GM18498 (cell line): Measurements from ENCODE around the gene LRP1-AS.

Experiments
- ATAC-seq: cut with Tn5 transposase; IDR thresholded peaks from one replicate; pipeline ENCODE4 v1.9.1; 2021; ENCODE audit warnings: mild to moderate bottlenecking, moderate library complexity; ENCODE audit not compliant: unreplicated experiment

LRP1-AS gene

DNA sequence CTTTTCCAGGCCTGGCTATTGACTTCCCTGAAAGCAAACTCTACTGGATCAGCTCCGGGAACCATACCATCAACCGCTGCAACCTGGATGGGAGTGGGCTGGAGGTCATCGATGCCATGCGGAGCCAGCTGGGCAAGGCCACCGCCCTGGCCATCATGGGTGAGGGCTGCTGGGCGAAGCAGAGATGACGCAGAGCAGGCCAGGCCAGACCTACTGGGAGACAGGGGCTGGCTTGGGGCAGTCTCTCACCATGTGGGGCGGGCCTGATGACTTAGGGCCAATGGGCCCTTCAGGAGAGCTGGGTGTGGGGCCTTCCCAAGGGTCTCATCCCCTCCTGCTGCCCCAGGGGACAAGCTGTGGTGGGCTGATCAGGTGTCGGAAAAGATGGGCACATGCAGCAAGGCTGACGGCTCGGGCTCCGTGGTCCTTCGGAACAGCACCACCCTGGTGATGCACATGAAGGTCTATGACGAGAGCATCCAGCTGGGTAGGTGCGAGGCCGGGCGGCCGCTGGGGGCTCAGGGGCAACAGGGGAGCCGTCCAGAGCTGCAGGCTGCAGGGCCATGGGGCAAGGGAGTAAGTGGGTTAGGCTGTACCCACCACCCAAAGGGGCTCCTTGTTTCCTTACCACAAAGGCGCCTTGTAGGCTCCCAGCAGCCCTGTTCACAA lies 33.0 kb upstream of the LRP1-AS start:
- ATAC-seq = no peak

DNA sequence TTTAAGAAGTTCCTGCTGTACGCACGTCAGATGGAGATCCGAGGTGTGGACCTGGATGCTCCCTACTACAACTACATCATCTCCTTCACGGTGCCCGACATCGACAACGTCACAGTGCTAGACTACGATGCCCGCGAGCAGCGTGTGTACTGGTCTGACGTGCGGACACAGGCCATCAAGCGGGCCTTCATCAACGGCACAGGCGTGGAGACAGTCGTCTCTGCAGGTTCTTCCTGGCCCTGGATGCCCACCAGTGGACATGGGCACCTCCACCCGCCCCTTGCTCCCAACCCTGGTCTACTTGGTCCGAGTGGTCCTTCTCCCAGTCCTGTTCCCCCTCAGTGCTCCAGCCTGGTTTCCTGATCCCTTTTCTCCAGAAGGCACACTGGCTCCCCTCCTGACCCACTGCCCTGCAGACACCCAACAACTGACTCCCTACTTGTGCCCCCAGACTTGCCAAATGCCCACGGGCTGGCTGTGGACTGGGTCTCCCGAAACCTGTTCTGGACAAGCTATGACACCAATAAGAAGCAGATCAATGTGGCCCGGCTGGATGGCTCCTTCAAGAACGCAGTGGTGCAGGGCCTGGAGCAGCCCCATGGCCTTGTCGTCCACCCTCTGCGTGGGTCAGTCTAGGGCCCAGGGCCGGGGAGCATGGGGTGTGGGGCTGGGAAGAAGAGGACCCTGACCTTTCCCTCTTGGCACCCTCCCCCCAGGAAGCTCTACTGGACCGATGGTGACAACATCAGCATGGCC lies 32.1 kb upstream of the LRP1-AS start:
- no peak for ATAC-seq

DNA sequence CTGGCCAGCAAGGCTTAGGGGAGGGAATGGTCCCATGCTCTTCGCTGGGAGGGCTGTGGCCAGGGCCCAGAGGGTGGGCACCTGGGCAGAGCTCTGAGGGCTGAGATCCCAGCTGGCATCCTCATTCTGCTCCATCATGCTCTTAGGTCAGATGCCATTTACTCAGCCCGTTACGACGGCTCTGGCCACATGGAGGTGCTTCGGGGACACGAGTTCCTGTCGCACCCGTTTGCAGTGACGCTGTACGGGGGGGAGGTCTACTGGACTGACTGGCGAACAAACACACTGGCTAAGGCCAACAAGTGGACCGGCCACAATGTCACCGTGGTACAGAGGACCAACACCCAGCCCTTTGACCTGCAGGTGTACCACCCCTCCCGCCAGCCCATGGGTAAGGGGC lies 30.8 kb upstream of the LRP1-AS start:
- ATAC-seq = no peak

DNA sequence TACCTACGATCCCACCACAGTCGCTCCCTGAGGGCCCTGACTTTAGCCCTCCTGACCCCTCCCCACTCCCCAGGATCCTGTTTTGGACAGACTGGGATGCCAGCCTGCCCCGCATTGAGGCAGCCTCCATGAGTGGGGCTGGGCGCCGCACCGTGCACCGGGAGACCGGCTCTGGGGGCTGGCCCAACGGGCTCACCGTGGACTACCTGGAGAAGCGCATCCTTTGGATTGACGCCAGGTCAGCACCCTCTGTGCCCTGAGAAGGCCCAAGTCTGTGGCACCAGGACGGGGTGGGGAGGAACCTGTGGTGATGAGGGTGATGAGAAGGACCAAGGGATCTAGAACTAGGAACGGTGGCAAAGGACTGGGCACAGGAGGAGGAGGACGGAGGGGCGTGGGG lies 29.9 kb upstream of the LRP1-AS start:
- no peak for ATAC-seq

DNA sequence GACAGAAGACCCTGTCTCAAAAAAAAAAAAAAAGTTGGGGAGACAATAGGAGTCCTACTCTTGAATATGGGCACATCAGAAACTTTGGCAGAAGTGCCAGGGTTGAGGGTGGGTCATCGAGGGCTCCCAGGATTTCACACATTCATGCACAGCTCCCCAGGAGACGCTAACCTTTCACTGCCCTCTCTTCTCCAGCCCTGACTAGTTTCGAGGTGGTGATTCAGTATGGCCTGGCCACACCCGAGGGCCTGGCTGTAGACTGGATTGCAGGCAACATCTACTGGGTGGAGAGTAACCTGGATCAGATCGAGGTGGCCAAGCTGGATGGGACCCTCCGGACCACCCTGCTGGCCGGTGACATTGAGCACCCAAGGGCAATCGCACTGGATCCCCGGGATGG lies 29.4 kb upstream of the LRP1-AS start:
- ATAC-seq = no peak

DNA sequence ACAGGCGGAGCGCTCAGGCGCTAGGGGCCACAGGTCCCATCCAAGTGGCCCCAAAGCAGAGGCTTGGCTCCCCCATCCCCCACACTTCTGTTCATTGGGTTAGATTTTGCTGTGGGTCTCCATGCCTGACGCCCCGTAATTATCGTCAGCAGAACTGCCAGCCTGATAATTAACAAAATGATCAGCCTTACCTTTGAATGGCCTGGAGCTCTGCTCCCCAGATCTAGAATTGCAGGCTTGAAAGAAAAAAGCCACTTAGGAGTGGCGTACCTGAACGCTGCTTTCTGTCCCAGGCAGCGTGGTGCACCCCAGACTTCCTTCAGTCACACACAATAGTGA lies 28.7 kb upstream of the LRP1-AS start:
- ATAC-seq = no peak

DNA sequence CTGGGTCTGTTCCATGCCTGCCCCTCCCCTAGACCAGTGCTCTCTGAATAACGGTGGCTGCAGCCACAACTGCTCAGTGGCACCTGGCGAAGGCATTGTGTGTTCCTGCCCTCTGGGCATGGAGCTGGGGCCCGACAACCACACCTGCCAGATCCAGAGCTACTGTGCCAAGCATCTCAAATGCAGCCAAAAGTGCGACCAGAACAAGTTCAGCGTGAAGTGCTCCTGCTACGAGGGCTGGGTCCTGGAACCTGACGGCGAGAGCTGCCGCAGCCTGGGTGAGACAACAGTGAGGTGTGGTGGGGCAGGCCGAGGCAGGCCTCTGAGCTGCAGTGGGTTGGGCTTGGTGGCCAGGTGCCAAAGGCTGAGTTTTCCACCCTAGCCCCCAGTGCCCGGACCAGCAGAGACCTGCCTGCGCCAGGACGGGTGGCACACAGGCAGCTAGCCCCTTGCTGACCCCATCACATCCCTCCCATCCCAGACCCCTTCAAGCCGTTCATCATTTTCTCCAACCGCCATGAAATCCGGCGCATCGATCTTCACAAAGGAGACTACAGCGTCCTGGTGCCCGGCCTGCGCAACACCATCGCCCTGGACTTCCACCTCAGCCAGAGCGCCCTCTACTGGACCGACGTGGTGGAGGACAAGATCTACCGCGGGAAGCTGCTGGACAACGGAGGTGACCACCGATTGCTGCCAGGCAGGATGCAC lies 28.2 kb upstream of the LRP1-AS start:
- ATAC-seq = no peak

DNA sequence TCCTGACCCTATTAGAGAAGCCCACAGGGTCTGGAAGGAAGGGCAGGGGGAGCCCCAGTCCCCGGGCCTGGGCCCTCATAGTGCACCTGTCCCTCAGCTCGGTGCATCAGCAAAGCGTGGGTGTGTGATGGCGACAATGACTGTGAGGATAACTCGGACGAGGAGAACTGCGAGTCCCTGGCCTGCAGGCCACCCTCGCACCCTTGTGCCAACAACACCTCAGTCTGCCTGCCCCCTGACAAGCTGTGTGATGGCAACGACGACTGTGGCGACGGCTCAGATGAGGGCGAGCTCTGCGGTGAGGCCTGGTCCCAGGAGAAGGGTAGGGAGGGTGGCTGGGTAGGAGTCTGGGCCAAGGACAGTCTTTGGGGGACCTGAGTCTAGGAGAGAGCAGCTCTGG lies 26.3 kb upstream of the LRP1-AS start:
- ATAC-seq = no peak

DNA sequence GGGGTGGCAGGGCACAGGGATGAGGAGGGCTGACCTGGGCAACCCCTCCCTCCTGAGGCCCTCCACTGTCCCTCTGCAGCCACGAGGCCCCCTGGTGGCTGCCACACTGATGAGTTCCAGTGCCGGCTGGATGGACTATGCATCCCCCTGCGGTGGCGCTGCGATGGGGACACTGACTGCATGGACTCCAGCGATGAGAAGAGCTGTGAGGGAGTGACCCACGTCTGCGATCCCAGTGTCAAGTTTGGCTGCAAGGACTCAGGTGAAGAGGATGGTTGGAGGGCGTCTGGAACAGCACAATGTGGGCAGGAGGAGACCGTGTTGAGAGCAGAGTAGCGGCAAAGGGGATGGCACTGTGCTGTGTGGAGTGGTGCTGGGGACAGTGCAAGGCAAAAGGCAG lies 25.7 kb upstream of the LRP1-AS start:
- ATAC-seq = no peak

DNA sequence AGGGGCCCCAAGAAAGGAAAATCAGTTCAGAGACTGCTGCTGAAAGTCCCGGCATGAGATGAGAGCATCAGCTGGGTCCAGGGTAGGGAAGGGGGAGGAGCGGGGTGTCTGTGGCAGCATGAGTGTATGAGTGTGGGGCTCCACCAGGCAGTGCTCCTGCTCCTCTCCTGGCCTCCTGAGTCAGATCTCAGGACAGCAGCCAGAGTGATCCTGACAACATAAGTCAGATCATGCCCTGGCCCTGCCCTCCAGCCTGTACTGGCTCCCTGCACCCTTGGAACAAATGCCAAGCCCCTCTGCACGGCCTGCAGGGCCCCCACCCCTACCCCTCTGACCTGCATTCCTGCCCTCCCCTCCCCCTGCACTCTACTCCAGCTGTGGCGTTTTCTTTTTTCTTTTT lies 24.2 kb upstream of the LRP1-AS start:
- ATAC-seq = no peak

DNA sequence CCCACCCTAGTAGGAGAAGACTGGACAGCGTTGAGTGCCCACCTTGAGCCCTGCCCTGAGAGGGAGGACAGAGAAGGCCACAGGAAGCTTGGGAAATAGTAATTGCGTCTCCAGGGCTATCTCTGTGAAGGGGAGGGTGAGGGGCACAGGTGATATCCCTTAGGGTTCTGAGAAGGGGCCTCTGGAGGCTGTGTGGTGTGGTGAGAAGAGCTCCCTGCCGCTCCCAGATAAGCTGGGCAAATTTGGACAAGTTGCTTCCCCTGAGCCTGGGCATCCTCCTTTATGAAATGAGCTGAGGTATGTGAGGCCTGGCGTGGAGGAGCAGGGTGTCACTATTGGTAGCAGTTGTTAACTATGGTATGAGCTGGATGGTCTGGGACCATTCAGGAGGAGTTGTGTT lies 23.5 kb upstream of the LRP1-AS start:
- no peak for ATAC-seq

DNA sequence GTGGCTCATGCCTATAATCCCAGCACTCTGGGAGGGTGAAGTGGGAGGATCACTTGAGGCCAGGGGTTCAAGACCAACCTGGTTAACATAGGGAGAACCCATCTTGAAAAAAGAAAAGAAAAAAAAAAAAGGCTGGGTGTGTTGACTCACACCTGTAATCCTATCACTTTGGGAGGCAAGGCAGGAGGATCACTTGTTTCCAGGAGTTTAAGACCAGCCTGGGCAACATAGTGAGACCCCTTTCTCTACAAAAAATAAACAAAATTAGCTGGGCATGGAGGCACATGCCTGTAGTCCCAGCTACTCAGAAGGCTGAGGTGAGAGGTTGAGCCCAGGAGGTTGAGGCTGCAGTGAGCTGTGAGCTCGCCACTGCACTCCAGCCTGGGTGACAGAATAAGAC lies 23.0 kb upstream of the LRP1-AS start:
- ATAC-seq = no peak

DNA sequence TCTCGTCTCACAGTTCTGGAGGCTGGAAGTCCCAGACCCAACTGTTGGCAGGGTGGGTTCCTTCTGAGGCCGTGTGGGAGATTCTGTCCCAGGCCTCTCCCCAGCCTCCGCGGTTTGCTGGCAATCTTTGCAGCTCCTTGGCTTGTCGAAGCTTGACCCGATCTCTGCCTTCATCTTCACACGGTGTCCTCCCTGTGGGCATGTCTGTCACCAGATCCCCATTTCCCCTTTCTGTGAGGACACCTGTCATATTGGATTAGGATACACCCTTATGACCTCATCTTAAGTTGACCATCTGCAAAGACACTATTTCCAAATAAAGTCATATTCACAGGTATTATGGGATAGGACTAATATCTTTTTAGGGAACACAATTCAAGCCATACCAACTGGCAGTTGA lies 22.6 kb upstream of the LRP1-AS start:
- ATAC-seq = no peak

DNA sequence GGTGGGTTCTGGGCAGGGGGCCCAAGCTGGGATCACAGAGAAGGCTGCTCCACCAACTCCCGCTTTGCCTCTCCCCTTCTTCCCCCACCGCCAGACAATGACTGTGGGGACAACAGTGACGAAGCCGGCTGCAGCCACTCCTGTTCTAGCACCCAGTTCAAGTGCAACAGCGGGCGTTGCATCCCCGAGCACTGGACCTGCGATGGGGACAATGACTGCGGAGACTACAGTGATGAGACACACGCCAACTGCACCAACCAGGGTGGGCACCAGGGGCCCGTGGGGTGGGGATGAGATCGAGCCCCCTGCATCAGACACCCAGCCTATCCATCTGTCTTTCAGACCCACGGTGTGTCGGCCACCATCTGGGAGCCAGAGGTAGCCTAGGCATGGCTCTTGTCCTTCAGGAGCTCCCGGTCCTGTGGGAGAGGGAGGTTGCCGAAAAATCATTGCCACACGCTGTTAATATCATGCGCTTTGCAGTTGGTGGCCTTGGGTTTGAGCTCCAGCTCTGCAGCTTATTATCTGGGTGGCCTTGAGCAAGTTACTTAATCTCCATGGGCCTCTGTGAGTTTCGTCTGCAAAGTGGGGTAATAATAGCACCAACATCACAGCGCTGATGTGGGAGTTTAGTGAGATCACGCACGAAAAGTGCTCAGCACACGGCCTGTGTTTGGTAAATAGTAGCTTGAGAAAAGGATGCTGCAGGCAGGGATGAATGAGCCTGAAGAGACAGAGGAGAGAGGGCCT lies 21.8 kb upstream of the LRP1-AS start:
- ATAC-seq = no peak

DNA sequence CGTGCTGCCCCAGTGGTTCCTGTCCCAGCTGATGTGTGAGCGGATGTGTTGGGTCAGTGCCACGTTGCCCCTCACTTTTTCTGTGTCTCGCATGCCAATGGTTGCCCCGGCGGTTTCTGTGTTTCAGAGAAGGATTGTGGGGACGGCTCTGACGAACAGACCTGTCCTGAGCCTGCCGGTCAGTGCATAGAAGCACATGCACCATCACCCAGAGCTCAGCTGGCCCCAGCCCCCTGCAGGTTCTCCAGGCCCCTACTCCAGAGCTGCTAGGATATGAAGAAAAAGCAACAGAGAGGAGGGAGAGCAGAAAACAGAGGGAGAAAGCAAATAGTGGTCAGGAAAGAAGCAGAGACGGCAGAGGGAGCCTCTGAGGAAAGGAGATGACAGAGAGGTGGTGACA lies 20.6 kb upstream of the LRP1-AS start:
- ATAC-seq = no peak

DNA sequence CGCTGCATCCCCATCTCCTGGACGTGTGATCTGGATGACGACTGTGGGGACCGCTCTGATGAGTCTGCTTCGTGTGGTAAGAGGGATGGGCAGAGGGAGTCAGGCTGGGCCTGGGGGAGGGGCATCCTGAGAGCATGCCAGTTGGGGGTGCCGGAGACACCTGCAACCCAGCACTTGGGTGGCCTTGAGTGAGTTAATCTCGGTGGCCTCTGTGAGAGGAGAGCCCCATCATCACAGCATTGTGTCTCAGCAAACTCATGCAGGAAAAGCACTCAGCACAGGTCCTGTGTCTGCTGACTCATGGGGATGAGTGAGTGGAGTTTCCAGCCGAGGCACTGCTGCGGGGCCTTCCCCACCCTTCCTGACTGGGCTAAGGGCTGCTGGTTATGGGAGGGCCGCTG lies 19.6 kb upstream of the LRP1-AS start:
- no peak for ATAC-seq

DNA sequence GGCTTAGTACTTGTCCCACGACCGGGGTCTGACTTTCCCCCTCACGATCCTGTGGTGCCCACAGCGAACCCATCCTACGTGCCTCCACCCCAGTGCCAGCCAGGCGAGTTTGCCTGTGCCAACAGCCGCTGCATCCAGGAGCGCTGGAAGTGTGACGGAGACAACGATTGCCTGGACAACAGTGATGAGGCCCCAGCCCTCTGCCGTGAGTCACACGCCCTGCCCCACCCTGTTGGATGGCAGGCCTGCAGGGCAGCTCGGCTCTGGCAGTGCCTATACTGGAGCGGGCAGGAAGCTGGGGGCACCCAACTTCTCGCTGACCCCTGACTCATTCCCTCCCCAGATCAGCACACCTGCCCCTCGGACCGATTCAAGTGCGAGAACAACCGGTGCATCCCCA lies 18.3 kb upstream of the LRP1-AS start:
- no peak for ATAC-seq

DNA sequence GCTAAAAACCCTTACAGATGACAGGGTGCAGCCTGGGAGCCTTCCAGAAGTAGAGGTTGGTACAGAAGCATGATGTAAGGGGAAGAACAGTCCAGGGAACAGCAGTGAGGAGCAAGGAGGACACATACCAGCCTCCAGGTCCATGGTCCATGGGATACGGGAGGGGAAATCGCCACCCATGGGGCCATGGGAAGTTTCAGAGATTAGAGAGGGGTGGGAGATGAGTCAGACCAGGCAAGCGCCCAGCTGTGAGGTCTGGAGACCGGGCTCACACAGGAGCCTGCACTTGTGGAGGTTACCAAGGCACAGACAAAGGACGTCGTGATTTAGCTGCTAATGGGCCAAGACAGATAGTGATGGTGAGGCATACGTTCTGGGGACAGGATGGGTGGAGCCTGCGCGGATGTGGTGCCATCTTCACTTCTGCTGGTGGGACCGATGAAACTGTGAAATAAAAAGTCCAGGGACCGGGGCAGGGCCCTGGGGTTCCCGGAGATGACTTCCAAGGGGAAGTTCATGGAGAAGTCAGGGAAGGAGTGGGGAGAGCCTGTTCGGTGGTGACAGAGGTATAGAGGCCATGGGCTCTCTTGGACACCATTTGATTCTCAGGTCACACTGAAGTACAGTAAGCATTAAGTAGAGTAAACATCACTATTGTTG lies 17.7 kb upstream of the LRP1-AS start:
- no peak for ATAC-seq

DNA sequence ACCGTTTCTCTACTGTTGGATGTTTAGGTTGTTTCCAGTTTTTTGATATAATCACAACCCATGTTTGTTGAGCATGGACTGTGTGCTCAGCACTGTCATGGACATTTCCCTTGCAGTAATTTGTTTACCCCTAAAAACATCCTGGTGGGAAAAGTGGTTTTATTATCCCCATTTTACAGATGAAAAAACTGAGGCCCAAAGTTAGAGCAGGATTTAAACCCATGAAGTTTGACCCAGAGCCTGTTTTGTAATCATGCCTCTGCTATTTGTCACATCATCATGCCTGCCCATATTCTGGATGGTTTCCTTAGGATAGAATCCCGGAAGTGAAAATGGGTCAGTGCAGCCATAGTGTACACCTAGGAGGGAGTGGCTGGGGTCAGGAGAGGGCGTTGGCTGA lies 17.0 kb upstream of the LRP1-AS start:
- no peak for ATAC-seq

DNA sequence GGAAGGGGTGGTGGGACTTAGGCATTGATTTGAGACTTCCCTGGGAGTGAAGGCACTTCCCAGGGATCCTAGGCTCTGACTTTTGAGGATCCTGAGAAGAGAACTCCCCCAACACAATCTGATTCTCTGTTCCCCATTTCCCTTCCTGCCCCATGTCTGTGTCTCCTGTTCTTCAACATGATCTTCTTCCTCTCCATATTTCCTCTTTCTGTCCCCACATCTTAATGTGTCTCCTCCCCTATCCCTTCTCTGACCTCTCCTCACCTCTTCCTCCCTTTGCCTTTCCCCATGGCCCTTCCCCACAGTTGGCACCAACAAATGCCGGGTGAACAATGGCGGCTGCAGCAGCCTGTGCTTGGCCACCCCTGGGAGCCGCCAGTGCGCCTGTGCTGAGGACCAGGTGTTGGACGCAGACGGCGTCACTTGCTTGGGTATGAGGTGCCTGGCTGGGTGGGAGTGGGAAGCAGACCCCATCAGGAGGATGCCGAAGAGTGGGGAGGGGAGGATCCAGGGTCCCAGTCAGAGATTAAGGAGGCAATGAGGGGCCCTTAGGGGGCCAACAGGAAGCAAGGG lies 15.2 kb upstream of the LRP1-AS start:
- ATAC-seq = no peak

DNA sequence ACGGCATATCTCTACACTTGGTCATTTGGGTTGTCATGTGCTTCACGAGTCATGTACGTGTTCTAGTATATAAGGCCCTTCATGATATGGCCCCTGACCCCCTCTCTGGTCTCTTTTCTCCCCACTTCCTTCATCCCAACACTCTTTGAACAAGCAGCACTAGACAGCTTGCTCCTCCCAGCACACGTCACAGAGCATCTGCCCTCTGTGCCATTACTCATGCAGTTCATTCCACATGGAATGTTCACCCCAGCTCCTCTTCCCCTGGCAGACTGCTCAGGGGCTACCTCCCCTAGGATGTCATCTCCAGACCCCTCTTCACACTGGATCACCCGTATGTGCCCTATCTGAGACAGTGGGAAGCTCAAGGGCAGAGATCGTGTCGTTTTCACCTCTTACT lies 14.1 kb upstream of the LRP1-AS start:
- ATAC-seq = no peak
